Stimulated activated memory B cell treated with anti-CD40 and anti-IgM and Interleukin-4, amounts not matched to agents 10 μg/mL and 1 μg/mL and 100 μg/mL, for 72 hours (primary cell): ENCODE results near the gene ASB14.
A peak's percentile ranks its signal among the peaks of the same experiment; 100 is the strongest.

Source experiments
- ATAC-seq: fragments of 150-1000 bp; cut with Tn5 transposase; 2 replicates; pipeline ENCODE4 v1.10.0; 2021
- H3K27ac Mint-ChIP-seq: one replicate; pipeline ENCODE4 v1.8.0; 2022; ENCODE audit warnings: mild to moderate bottlenecking, mixed read lengths
- H3K27me3 Mint-ChIP-seq: one replicate; pipeline ENCODE4 v1.8.0; 2022; ENCODE audit warnings: mixed read lengths
- H3K36me3 Mint-ChIP-seq: one replicate; pipeline ENCODE4 v1.8.0; 2022; ENCODE audit warnings: mixed read lengths
- H3K4me1 Mint-ChIP-seq: one replicate; pipeline ENCODE4 v1.8.0; 2022; ENCODE audit warnings: mixed read lengths
- H3K4me3 Mint-ChIP-seq: one replicate; pipeline ENCODE4 v1.8.0; 2022; ENCODE audit warnings: mild to moderate bottlenecking, moderate library complexity, mixed read lengths
- H3K9me3 Mint-ChIP-seq: one replicate; pipeline ENCODE4 v1.8.0; 2022; ENCODE audit warnings: mixed read lengths

The ASB14 gene

GRCh38 chr3:57281715-57282114 lies 10.8 kb downstream of the ASB14 start:
- H3K27ac Mint-ChIP-seq, result no peak overlapping the region
- no peaks in the 10 kb centered on the region for H3K4me1 Mint-ChIP-seq
- H3K27me3 Mint-ChIP-seq, result no peaks in the 10 kb centered on the region
- ATAC-seq, result no peak
- H3K9me3 Mint-ChIP-seq, result peaks cover 4% of the 10 kb centered on the region
- H3K4me3 Mint-ChIP-seq, result no peak overlapping the region
- peaks cover 3% of the 10 kb centered on the region for H3K36me3 Mint-ChIP-seq

GRCh38 chr3:57279685-57280084 lies 12.8 kb downstream of the ASB14 start:
- Mint-ChIP-seq H3K4me1 (no peaks in the 10 kb centered on the region), H3K4me3 (no peak overlapping the region), H3K27me3 (no peaks in the 10 kb centered on the region), H3K36me3 (no peaks in the 10 kb centered on the region), H3K9me3 (peaks cover 3% of the 10 kb centered on the region), H3K27ac (no peak overlapping the region)
- ATAC-seq, result no peak

GRCh38 chr3:57278237-57278636 lies 14.2 kb downstream of the ASB14 start:
- Mint-ChIP-seq H3K4me3 (no peak overlapping the region), H3K36me3 (peaks cover 4% of the 10 kb centered on the region), H3K27ac (no peak overlapping the region), H3K4me1 (no peaks in the 10 kb centered on the region), H3K9me3 (peaks cover 3% of the 10 kb centered on the region), H3K27me3 (no peaks in the 10 kb centered on the region)
- no peak for ATAC-seq

GRCh38 chr3:57275393-57275792 lies 17.1 kb downstream of the ASB14 start:
- no peak for ATAC-seq

GRCh38 chr3:57274845-57275244 lies 17.6 kb downstream of the ASB14 start:
- Mint-ChIP-seq H3K9me3 (no peaks in the 10 kb centered on the region), H3K4me1 (no peaks in the 10 kb centered on the region), H3K27ac (no peak overlapping the region), H3K27me3 (no peaks in the 10 kb centered on the region), H3K4me3 (no peak overlapping the region), H3K36me3 (peaks cover 20% of the 10 kb centered on the region)
- no peak for ATAC-seq

More at GRCh38 chr3:57275393-57275792, 17.1 kb downstream of the ASB14 start:
- no peaks in the 10 kb centered on the region for H3K27me3 Mint-ChIP-seq
- H3K9me3 Mint-ChIP-seq, result peaks cover 2% of the 10 kb centered on the region
- H3K4me3 Mint-ChIP-seq, result no peak overlapping the region
- H3K4me1 Mint-ChIP-seq, result no peaks in the 10 kb centered on the region
- H3K36me3 Mint-ChIP-seq, result peaks cover 20% of the 10 kb centered on the region
- no peak overlapping the region for H3K27ac Mint-ChIP-seq

GRCh38 chr3:57268416-57268815 lies 24.1 kb downstream of the ASB14 start:
- Mint-ChIP-seq H3K4me3 (no peak overlapping the region), H3K36me3 (peaks cover 74% of the 10 kb centered on the region), H3K4me1 (no peaks in the 10 kb centered on the region), H3K27me3 (no peaks in the 10 kb centered on the region), H3K27ac (no peak overlapping the region), H3K9me3 (peaks cover 1% of the 10 kb centered on the region)
- ATAC-seq, result no peak

GRCh38 chr3:57261929-57262328 lies 30.6 kb downstream of the ASB14 start:
- no peak overlapping the region for H3K4me3 Mint-ChIP-seq
- H3K36me3 Mint-ChIP-seq, result peaks cover 90% of the 10 kb centered on the region
- no peak overlapping the region for H3K27ac Mint-ChIP-seq
- H3K4me1 Mint-ChIP-seq, result no peaks in the 10 kb centered on the region
- ATAC-seq, result no peak
- H3K27me3 Mint-ChIP-seq, result no peaks in the 10 kb centered on the region
- H3K9me3 Mint-ChIP-seq, result peaks cover 10% of the 10 kb centered on the region

GRCh38 chr3:57261119-57261518 lies 31.4 kb downstream of the ASB14 start:
- Mint-ChIP-seq H3K27ac (no peak overlapping the region), H3K9me3 (peaks cover 10% of the 10 kb centered on the region), H3K4me3 (no peak overlapping the region), H3K27me3 (no peaks in the 10 kb centered on the region), H3K4me1 (no peaks in the 10 kb centered on the region), H3K36me3 (peaks cover 82% of the 10 kb centered on the region)
- ATAC-seq, result no peak

GRCh38 chr3:57257678-57258077 lies 34.8 kb downstream of the ASB14 start:
- H3K27ac Mint-ChIP-seq, result no peak overlapping the region
- peaks cover 67% of the 10 kb centered on the region for H3K36me3 Mint-ChIP-seq
- no peaks in the 10 kb centered on the region for H3K4me1 Mint-ChIP-seq
- no peak overlapping the region for H3K4me3 Mint-ChIP-seq
- ATAC-seq, result no peak
- H3K27me3 Mint-ChIP-seq, result no peaks in the 10 kb centered on the region
- H3K9me3 Mint-ChIP-seq, result peaks cover 6% of the 10 kb centered on the region

- H3K27ac Mint-ChIP-seq, result no peak overlapping the region
Measured at GRCh38 chr3:57256844-57257243, 35.6 kb downstream of the ASB14 start.

GRCh38 chr3:57252404-57252803 lies 40.1 kb downstream of the ASB14 start:
- Mint-ChIP-seq H3K4me1 (no peaks in the 10 kb centered on the region), H3K27me3 (no peaks in the 10 kb centered on the region), H3K27ac (no peak overlapping the region), H3K4me3 (no peak overlapping the region), H3K36me3 (peaks cover 49% of the 10 kb centered on the region), H3K9me3 (no peaks in the 10 kb centered on the region)
- ATAC-seq, result no peak

More at GRCh38 chr3:57256844-57257243, 35.6 kb downstream of the ASB14 start:
- Mint-ChIP-seq H3K27me3 (no peaks in the 10 kb centered on the region), H3K4me1 (no peaks in the 10 kb centered on the region), H3K4me3 (no peak overlapping the region), H3K36me3 (peaks cover 64% of the 10 kb centered on the region), H3K9me3 (peaks cover 3% of the 10 kb centered on the region)
- no peak for ATAC-seq

GRCh38 chr3:57244946-57245345 lies 47.5 kb downstream of the ASB14 start:
- Mint-ChIP-seq H3K4me3 (no peak overlapping the region), H3K27me3 (no peaks in the 10 kb centered on the region), H3K27ac (no peak overlapping the region), H3K9me3 (no peaks in the 10 kb centered on the region), H3K4me1 (no peaks in the 10 kb centered on the region), H3K36me3 (peaks cover 74% of the 10 kb centered on the region)
- ATAC-seq, result no peak

GRCh38 chr3:57234613-57235575 lies 57.6 kb downstream of the ASB14 start:
- H3K36me3 Mint-ChIP-seq, result peaks cover 18% of the 10 kb centered on the region
- peak overlapping the region; percentile 90 for H3K27ac Mint-ChIP-seq
- H3K27me3 Mint-ChIP-seq, result no peaks in the 10 kb centered on the region
- no peaks in the 10 kb centered on the region for H3K9me3 Mint-ChIP-seq
- ATAC-seq, result peak; percentile 80
- peaks cover 23% of the 10 kb centered on the region for H3K4me1 Mint-ChIP-seq
- H3K4me3 Mint-ChIP-seq, result peak overlapping the region; percentile 71

- Mint-ChIP-seq H3K36me3 (peaks cover 8% of the 10 kb centered on the region), H3K27ac (peak overlapping the region; percentile 90), H3K27me3 (no peaks in the 10 kb centered on the region), H3K9me3 (no peaks in the 10 kb centered on the region), H3K4me1 (peaks cover 34% of the 10 kb centered on the region), H3K4me3 (no peak overlapping the region)
- ATAC-seq, result no peak
Measured at GRCh38 chr3:57233799-57234198, 58.7 kb downstream of the ASB14 start.

- Mint-ChIP-seq H3K4me1 (peaks cover 41% of the 10 kb centered on the region), H3K4me3 (peak overlapping the region; percentile 95), H3K9me3 (no peaks in the 10 kb centered on the region), H3K27me3 (no peaks in the 10 kb centered on the region), H3K36me3 (no peaks in the 10 kb centered on the region), H3K27ac (no peak overlapping the region)
- ATAC-seq, result no peak
Measured at GRCh38 chr3:57230006-57230405, 62.5 kb downstream of the ASB14 start.
